GM21390 (cell line): ENCODE measurements around the gene MIDN.
"Not testable (repeated sequence)": the region's sequence is repeated elsewhere in the genome, so short reads cannot be mapped to it uniquely, and the experiment has no call there.

Experiments
- ATAC-seq: cut with Tn5 transposase; IDR thresholded peaks from one replicate; pipeline ENCODE4 v1.9.1; 2021; ENCODE audit not compliant: unreplicated experiment

MIDN gene

GRCh38 chr19:1248139-1248785, at the start of gene MIDN:
Gene MIDN, plus strand, starts transcription at chr19:1248583. Its CDS starts 1,714 bp downstream, at chr19:1250297.
- ATAC-seq, result peak; percentile 12

GRCh38 chr19:1199531-1199930, 48.9 kb upstream of the MIDN start:
- ATAC-seq, result no peak

DNA sequence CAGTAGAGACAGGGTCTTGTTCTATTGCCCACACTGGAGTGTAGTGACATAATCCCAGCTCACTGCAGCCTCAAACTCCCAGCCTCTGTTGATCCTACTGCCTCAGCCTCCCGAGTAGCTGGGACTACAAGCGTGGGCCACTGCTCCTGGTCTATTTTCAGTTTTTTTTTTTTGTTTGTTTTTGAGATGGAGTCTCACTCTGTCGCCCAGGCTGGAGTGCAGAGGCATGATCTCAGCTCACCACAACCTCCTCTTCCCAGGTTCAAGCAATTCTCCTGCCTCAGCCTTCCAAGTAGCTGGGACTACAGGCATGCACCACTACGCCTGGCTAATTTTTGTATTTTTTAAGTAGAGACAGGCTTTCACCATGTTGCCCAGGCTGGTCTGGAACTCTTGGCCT, 47.8 kb upstream of the MIDN start:
- ATAC-seq, result not testable (repeated sequence)

- ATAC-seq, result peak; percentile 83
Observed at GRCh38 chr19:1205114-1206099, 43.0 kb upstream of the MIDN start, which contains the start of gene STK11. Gene STK11, plus strand, starts transcription at chr19:1205778. Its CDS starts 1,136 bp downstream, at chr19:1206914.

GRCh38 chr19:1206150-1206863, 42.1 kb upstream of the MIDN start:
- no peak for ATAC-seq

- no peak for ATAC-seq
Observed at GRCh38 chr19:1206864-1207450, 41.4 kb upstream of the MIDN start.

DNA sequence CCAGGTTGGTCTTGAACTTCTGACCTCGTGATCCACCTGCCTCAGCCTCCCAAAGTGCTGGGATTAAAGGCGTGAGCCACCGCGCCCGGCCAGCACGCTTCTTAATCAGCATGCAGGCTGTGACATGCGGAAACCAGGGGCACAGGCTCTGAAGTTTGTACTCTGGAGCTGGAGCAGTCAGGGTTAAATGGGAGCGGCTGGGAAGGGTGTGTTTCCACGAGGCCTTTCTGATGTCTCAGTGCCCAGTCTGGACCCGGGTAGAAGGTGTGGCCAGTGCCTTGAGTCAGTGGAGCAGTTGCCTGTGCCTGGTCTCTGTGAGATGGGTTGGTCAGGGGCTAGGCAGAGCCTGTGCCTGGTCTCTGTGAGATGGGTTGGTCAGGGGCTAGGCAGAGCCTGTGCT, 39.6 kb upstream of the MIDN start:
- ATAC-seq, result not testable (repeated sequence)

- ATAC-seq, result no peak
Observed at GRCh38 chr19:1210227-1210538, 38.2 kb upstream of the MIDN start.

DNA sequence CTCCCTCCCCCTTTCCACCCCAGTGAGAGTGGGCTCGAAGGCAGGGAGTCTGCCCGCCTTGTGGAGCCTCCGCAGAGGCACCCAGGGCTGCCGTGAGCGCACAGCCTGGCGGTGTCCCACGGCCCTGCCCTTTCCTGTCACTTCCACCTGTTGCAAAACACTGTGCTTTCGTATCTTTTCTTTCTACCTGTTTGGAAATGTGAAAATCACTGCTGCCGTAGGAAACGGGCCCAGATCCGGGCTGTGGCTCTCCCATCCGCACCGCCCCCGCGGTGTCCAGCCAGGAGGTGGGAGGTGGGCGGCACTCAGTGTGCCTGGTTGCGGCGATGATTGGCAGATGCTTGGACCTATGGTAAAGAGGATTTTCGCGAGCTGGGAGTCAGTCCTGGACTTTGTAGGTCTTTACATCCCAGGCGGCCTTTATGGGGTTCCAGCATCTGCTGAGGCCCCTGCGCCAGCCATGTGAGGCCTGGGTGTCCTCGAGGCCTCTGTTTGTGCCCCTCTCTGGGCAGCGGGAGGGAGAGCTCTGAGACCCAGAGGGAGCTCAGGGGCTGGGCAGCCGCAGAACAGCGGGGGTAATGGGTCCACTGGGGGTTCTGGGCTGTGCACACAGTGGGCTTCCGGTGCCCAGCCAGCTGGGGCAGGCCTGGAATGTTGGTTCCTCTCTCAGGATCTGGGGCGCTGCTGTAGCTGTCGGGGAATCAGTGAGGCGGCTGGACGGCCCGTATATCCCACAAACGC, 36.7 kb upstream of the MIDN start:
- no peak for ATAC-seq

GRCh38 chr19:1213391-1214286, 34.7 kb upstream of the MIDN start:
- no peak for ATAC-seq

DNA sequence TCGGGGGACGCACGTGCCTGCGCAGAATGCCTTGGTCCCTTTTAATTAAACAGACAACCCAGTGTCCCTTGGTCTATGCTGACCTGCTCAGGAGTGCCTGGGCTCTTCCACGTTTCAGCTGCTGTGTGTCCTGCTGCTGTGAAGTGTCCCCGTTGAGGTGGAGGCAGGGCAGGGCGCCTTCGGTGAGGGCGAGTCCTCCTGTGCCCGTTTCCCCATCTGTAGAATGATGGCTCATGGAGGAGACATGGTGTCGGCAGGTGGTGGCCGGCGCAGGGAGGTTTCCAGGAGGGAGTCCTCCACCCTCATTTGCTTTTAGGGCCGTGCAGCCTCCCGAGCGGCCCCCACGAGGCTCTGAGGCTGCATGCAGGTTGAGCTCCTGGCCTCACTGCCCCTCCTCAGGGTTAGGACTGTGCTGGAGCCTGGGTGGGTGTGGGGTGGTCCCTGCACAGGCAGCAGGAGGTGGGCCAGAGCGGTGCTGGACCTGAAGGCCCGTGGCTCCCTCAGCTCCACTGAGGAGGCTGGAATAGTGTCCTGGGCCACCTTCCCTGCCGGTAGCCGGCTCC, 34.0 kb upstream of the MIDN start:
- no peak for ATAC-seq

GRCh38 chr19:1214862-1215731, 33.3 kb upstream of the MIDN start:
- ATAC-seq, result no peak

DNA sequence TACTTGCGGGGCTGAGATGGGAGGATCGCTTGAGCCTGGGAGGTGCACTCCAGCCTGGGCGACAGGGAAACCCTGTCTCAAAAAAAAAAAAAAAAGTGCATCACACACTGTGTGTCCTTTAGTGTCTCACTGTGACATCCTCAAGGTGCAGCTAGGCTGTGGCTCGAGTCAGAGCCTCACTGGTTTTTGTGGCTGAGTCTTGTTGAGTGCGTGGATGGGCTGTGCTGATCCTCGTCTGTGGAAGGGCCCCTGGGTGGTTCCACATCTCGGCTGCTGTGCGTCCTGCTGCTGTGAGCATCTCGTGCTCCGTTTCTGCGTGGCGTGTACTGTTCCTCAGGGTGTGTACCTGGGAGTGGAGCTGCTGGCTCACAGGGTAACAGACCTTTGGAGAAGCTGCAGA, 31.6 kb upstream of the MIDN start:
- ATAC-seq, result no peak

GRCh38 chr19:1217366-1217765, 31.0 kb upstream of the MIDN start:
- ATAC-seq, result no peak

DNA sequence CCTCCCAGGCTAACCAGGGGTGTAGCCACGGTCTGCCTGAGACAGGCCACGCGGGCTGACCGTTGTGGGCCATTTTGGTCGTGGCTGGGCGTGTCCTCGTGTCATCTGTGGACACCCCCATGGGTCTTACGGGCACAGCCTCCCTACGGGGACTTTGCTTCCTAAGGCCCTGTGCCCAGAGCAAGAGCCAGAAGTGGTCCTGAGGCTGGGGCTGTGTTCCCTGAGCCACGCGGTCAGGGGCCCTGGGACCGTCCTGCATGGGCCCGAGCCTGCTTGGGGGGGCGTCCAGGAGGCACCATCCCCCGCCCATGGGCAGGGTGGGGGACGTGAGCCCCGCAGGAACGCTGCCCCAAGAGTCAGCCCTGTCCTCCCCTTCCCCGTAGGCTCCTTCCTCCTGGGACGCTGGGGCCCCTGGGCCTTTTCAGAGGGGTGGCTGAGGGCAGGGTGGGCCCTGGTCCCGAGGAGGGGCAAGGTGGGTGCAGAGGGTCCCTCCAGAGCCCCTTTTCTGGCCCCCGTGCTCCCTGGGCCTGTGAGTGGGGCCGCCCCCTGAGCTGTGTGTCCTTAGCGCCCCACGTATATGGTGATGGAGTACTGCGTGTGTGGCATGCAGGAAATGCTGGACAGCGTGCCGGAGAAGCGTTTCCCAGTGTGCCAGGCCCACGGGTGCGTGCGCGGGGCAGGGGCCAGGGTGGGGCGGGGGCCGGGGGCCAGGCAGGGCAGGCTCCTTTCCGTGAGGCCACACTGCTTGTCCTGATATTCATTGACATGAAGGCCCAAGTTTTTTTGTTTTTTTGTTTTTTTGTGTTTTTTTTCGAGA, 29.4 kb upstream of the MIDN start:
- no peak for ATAC-seq

DNA sequence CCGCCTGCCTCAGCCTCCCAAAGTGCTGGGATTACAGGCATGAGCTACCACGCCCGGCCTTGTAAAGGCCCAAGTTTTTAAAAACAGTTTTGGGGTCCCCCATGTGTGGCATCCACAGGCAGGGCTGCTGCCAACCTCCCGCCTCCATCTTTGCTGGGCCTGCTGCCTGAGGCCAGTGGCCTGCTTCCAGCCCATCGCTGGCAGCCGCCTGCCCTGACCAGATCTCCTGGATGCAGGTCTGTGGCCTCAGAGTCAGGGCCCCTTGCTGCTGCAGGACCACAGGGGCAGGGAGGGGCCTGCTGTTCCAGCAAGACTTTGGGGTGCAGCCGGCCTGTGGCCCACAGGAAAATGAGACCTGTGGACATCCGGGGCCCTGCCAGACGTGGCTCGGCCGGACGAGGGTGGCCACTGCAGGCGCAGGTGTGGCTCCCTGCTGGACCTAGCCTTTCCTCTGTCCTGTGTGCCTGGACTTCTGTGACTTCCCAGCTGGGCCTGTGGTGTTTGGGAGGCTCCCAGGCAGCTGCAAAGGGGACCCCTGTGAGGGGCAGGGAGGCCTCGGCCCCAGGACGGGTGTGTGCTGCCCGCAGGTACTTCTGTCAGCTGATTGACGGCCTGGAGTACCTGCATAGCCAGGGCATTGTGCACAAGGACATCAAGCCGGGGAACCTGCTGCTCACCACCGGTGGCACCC, 28.5 kb upstream of the MIDN start:
- ATAC-seq, result no peak

DNA sequence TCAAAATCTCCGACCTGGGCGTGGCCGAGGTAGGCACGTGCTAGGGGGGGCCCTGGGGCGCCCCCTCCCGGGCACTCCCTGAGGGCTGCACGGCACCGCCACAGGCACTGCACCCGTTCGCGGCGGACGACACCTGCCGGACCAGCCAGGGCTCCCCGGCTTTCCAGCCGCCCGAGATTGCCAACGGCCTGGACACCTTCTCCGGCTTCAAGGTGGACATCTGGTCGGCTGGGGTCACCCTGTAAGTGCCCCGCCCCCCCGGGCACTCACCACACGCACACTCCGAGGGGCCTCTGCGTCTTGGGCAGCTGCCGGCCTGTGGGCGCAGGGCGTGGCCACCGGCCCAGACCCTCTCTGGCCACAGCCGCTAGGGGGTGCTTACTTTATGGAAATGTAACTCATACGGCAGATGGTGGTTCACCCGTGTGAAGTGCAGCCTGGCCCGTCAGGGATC, 27.9 kb upstream of the MIDN start:
- no peak for ATAC-seq
